HepG2 (cell line): ENCODE results near the gene EZH2. TPM values are rescaled to one million over a fixed set of nuclear protein-coding genes. Genes with fewer than 3 reads are reported as not detected.

Experiments used
- ATF7-NPFF ChIP-seq: sonication (generic); formaldehyde crosslinking; IDR thresholded peaks from 2 replicates; pipeline ENCODE4 v1.8.1; 2023; ENCODE audit warnings: mild to moderate bottlenecking, low read depth, missing genetic modification reagents, moderate library complexity
- MZF1 ChIP-seq: sonication (generic); formaldehyde crosslinking; IDR thresholded peaks from 2 replicates; pipeline ENCODE4 v1.8.1; 2023; ENCODE audit warnings: mild to moderate bottlenecking, missing genetic modification reagents, borderline replicate concordance
- SNAPC2 ChIP-seq: sonication (generic); formaldehyde crosslinking; IDR thresholded peaks from 2 replicates; pipeline ENCODE4 v1.8.1; 2022; ENCODE audit warnings: mild to moderate bottlenecking, missing genetic modification reagents
- SP4 ChIP-seq: sonication (generic); formaldehyde crosslinking; IDR thresholded peaks from 2 replicates; pipeline ENCODE4 v1.8.1; 2023; ENCODE audit warnings: mild to moderate bottlenecking, missing genetic modification reagents
- TAF1 ChIP-seq: sonication (generic); formaldehyde crosslinking; IDR thresholded peaks from 2 replicates; pipeline ENCODE4 v1.4.0; 2020; ENCODE audit warnings: missing genetic modification reagents
- ZNF549 ChIP-seq: sonication (generic); formaldehyde crosslinking; IDR thresholded peaks from 2 replicates; pipeline ENCODE4 v1.5.0; 2020; ENCODE audit warnings: missing genetic modification reagents
- ZNF773 ChIP-seq: sonication (generic); formaldehyde crosslinking; IDR thresholded peaks from 2 replicates; pipeline ENCODE4 v1.4.0; 2020; ENCODE audit warnings: missing genetic modification reagents, borderline replicate concordance
- ZSCAN31 ChIP-seq: sonication (generic); formaldehyde crosslinking; IDR thresholded peaks from 2 replicates; pipeline ENCODE4 v1.5.0; 2020; ENCODE audit warnings: low read depth, mild to moderate bottlenecking, missing genetic modification reagents
- polyA plus RNA-seq, 8 experiments: library from polyadenylated mRNA; depleted of rRNA in 3 of 8; stranded (reverse) in 7 of 8; unstranded in 1 of 8; fragments of >200 nt; fragmentation: Illumina TruSeq in 4 of 8; extraction: Trizol in 4 of 8; gene quantifications; 2 replicates each; pipeline versions ENCODE4 v1.2.1 to v1.2.3, GENCODE V29; 2011 to 2016; ENCODE audit warnings: low read depth in 4 of 8, missing spikeins in 1 of 8, mixed read lengths in 1 of 8; ENCODE audit not compliant: insufficient read depth in 1 of 8
- total RNA-seq, 5 experiments: library from RNA; depleted of rRNA; stranded (reverse); fragments of >200 nt; fragmentation: Illumina TruSeq; extraction: Trizol; gene quantifications; 2 replicates each; pipeline ENCODE4 v1.2.3, GENCODE V29; 2016; ENCODE audit warnings: low read depth in 1 of 5
- TF ChIP-seq, protein P1 (sequence below): sonication (generic); formaldehyde crosslinking; IDR thresholded peaks from 2 replicates; pipeline ENCODE4 v1.5.0; 2020; ENCODE audit warnings: mild to moderate bottlenecking, missing genetic modification reagents, borderline replicate concordance
- TF ChIP-seq, protein P2 (sequence below): sonication (generic); formaldehyde crosslinking; IDR thresholded peaks from 2 replicates; pipeline ENCODE4 v1.4.0; 2020; ENCODE audit warnings: missing genetic modification reagents, borderline replicate concordance
- TF ChIP-seq, protein P3 (sequence below): sonication (generic); formaldehyde crosslinking; IDR thresholded peaks from 2 replicates; pipeline ENCODE4 v1.5.0; 2020; ENCODE audit warnings: missing genetic modification reagents

EZH2 gene
- total and polyA plus RNA-seq, 2 of the 13 experiments (the other 11 are each of a cell fraction or from before 2014, with no cell fraction given), result 26.0 to 34.3 TPM

DNA sequence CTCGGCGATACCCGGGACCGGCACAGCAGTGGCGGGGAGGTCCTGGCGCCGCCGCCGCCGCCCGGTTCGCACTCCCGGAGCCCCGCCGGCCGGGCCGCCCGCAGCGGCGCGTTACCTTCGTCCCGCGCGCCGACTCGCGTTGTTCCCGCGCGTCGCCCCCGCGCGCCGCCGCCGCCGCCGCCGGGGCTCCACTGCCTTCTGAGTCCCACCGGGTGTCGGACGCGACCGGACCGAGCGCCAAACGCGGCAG is at the start of gene EZH2 (continued):
- TF ChIP-seq, protein P1, sequence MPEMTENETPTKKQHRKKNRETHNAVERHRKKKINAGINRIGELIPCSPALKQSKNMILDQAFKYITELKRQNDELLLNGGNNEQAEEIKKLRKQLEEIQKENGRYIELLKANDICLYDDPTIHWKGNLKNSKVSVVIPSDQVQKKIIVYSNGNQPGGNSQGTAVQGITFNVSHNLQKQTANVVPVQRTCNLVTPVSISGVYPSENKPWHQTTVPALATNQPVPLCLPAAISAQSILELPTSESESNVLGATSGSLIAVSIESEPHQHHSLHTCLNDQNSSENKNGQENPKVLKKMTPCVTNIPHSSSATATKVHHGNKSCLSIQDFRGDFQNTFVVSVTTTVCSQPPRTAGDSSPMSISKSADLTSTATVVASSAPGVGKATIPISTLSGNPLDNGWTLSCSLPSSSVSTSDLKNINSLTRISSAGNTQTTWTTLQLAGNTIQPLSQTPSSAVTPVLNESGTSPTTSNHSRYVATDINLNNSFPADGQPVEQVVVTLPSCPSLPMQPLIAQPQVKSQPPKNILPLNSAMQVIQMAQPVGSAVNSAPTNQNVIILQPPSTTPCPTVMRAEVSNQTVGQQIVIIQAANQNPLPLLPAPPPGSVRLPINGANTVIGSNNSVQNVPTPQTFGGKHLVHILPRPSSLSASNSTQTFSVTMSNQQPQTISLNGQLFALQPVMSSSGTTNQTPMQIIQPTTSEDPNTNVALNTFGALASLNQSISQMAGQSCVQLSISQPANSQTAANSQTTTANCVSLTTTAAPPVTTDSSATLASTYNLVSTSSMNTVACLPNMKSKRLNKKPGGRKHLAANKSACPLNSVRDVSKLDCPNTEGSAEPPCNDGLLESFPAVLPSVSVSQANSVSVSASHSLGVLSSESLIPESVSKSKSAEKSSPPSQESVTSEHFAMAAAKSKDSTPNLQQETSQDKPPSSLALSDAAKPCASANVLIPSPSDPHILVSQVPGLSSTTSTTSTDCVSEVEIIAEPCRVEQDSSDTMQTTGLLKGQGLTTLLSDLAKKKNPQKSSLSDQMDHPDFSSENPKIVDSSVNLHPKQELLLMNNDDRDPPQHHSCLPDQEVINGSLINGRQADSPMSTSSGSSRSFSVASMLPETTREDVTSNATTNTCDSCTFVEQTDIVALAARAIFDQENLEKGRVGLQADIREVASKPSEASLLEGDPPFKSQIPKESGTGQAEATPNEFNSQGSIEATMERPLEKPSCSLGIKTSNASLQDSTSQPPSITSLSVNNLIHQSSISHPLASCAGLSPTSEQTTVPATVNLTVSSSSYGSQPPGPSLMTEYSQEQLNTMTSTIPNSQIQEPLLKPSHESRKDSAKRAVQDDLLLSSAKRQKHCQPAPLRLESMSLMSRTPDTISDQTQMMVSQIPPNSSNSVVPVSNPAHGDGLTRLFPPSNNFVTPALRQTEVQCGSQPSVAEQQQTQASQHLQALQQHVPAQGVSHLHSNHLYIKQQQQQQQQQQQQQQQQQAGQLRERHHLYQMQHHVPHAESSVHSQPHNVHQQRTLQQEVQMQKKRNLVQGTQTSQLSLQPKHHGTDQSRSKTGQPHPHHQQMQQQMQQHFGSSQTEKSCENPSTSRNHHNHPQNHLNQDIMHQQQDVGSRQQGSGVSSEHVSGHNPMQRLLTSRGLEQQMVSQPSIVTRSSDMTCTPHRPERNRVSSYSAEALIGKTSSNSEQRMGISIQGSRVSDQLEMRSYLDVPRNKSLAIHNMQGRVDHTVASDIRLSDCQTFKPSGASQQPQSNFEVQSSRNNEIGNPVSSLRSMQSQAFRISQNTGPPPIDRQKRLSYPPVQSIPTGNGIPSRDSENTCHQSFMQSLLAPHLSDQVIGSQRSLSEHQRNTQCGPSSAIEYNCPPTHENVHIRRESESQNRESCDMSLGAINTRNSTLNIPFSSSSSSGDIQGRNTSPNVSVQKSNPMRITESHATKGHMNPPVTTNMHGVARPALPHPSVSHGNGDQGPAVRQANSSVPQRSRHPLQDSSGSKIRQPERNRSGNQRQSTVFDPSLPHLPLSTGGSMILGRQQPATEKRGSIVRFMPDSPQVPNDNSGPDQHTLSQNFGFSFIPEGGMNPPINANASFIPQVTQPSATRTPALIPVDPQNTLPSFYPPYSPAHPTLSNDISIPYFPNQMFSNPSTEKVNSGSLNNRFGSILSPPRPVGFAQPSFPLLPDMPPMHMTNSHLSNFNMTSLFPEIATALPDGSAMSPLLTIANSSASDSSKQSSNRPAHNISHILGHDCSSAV (CRISPR knock-in tag), result no peak
- TF ChIP-seq SP4 (CRISPR knock-in tag) (no peak), MZF1 (CRISPR knock-in tag) (no peak), ZNF773 (CRISPR knock-in tag) (no peak), ZNF549 (CRISPR knock-in tag) (no peak), ZSCAN31 (no peak), ATF7-NPFF (CRISPR knock-in tag) (no peak), TAF1 (CRISPR knock-in tag) (peak; percentile 69), SNAPC2 (no peak)
- TF ChIP-seq, protein P2, sequence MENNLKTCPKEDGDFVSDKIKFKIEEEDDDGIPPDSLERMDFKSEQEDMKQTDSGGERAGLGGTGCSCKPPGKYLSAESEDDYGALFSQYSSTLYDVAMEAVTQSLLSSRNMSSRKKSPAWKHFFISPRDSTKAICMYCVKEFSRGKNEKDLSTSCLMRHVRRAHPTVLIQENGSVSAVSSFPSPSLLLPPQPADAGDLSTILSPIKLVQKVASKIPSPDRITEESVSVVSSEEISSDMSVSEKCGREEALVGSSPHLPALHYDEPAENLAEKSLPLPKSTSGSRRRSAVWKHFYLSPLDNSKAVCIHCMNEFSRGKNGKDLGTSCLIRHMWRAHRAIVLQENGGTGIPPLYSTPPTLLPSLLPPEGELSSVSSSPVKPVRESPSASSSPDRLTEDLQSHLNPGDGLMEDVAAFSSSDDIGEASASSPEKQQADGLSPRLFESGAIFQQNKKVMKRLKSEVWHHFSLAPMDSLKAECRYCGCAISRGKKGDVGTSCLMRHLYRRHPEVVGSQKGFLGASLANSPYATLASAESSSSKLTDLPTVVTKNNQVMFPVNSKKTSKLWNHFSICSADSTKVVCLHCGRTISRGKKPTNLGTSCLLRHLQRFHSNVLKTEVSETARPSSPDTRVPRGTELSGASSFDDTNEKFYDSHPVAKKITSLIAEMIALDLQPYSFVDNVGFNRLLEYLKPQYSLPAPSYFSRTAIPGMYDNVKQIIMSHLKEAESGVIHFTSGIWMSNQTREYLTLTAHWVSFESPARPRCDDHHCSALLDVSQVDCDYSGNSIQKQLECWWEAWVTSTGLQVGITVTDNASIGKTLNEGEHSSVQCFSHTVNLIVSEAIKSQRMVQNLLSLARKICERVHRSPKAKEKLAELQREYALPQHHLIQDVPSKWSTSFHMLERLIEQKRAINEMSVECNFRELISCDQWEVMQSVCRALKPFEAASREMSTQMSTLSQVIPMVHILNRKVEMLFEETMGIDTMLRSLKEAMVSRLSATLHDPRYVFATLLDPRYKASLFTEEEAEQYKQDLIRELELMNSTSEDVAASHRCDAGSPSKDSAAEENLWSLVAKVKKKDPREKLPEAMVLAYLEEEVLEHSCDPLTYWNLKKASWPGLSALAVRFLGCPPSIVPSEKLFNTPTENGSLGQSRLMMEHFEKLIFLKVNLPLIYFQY (CRISPR knock-in tag), result 0 out of 2 replicates have a peak, but pooled peaks have one; percentile 3
- TF ChIP-seq, protein P3, sequence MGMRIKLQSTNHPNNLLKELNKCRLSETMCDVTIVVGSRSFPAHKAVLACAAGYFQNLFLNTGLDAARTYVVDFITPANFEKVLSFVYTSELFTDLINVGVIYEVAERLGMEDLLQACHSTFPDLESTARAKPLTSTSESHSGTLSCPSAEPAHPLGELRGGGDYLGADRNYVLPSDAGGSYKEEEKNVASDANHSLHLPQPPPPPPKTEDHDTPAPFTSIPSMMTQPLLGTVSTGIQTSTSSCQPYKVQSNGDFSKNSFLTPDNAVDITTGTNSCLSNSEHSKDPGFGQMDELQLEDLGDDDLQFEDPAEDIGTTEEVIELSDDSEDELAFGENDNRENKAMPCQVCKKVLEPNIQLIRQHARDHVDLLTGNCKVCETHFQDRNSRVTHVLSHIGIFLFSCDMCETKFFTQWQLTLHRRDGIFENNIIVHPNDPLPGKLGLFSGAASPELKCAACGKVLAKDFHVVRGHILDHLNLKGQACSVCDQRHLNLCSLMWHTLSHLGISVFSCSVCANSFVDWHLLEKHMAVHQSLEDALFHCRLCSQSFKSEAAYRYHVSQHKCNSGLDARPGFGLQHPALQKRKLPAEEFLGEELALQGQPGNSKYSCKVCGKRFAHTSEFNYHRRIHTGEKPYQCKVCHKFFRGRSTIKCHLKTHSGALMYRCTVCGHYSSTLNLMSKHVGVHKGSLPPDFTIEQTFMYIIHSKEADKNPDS (CRISPR knock-in tag), result no peak
